ENCODE data around the gene STX3.
"Not testable (repeated sequence)": the region's sequence is repeated elsewhere in the genome, so short reads cannot be mapped to it uniquely, and the experiment has no call there.

The STX3 gene

DNA sequence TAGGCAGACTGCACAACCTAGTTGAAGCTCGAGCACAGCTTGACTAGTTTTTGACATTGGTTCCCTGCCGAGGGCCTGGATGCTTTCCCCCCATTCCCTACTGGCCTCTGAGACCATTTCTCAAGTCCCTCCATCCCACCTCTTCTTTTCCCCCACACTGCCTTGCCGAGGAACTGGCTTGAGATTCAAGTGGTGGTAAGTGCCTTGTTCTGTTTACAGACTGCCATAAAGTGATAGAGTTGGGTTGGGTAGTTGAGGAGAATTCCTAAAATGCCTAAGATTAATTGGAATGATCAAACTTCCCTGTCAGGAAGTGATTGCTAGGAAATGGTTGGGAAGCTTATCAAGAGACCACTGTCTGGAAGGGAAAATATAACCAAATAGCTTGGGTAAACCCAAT is 39.2 kb downstream of the STX3 start:
- no peak for DNase-seq

DNA sequence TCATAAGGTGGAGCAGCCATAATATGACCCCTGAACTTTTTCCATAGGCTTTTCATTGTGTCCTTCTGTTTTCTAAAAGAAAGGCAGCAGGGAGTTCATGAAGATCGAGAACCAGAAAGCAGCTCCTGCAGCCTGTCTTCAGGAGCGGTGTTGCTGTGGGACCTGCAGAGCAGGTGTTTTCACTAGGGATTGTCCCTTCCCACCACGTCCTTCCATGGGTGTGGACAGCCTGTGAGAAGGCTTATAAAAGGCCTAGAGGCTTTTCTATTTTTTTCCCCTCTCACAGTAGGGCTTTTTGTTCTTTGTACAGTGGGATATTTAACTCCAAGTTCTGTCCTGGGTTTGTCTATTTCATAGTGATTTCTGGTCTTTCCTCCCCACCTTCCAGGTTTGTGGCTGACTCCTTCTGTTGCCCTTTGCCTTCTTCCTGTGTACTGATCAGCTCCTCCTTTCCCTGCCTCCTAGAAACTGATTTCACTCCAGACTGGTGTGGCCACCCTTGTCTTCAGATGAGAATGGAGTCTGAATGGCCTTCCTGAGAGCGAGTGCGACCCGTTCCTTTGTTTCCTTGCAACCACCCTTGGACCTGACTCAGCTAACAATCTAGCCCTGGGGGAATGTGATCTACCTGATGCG is 45.3 kb downstream of the STX3 start:
- no peak for DNase-seq

DNA sequence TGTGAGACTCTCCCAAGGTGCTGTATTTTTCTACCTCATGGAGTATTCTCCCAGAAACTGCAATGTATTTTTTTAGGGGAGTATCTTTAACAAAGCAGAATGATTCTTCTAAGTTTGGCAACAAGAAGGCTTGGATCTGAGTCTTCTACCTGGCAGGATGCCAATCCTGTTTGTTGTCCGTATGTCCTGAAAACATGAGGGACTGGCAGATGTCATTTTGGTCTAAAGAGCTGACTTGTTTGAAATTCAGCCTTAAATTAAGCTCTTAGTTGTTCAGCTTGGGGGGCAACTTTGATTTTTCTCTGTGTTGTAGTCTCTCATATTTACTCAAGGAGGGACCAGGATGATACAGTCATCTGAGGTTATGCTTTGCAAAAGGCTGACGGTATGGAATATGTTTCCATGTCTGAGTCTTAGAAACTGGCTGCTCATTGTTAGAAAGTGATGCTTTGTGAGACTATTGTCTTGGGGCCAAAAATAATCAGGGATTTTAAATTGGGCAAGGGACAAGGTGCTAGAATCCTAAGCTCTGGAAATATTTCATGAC is 46.1 kb downstream of the STX3 start:
- DNase-seq: no peak

DNA sequence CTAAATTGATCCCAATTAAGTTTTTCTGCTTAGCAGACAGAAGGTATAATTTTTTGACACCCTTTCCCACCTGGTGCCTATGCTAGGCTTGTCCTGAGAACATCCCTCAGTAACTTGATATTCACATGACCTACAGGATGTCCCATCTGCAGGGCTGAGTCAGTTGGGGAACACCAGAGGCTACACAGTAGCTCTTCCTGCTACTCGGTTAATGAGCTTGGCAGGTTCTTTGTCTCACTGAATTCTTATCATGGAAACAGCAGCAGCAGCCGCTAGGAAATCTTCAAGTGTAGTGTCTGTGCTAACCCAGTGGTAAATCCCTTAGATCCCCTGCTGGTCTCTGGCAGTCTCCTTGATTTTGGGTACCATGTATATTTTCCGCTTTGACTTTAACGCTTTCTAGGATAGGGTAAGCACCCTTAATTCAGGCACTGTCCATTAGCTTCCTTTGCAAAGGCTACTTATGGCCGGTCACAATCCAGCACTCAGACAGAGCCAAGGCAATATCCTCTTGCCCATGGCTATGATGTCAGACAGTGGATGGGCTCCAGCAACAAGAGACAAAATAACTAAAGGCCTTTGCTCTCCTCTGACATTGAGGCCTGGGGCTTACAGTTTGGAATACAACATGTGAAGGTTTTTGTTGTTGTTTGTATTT is 46.9 kb downstream of the STX3 start:
- no peak for DNase-seq

DNA sequence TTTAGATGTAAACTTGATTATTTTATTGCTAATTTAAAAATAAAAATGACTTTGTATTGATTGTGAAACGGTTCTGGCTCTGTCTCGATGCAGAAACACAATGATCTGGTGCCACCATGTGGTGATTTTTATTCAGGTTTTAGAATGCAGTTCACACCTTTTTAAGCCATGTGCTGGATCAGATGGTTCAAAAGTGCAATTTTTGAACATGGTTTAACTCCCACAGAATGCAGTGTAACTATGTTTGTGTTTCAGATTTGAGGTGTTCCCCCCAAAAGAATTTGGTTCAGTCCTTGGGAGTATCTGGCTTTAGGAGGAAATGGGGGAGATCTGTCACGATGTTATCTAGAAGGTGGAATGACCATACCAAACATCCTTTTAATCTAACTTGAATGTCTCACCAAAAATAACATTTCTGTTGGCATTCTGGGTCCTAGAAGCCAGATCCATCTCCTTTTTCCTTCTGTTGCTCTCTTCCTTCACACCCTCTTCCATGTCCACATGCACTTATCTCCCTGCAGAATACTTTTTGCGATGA is 47.5 kb downstream of the STX3 start:
- no peak for DNase-seq

DNA sequence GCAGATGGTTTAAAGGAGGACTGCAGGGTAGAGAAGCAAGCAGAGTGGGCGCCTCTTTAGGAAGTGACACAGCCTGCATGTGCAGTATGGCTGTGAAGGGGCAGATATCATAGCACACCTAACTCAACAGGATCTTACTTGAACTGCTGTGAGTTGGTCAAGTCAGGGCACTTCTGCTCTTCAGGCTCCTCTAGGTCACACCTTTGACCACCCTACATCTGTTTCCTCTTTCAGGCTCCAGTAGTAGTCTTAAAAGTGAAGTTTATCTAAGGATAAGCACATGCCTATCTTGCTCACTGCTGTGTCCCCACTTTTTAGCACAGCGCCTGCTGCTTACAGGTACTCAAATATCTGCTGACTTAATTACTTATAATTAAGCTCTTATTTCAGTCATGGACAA is 48.9 kb downstream of the STX3 start:
- no peak for DNase-seq

DNA sequence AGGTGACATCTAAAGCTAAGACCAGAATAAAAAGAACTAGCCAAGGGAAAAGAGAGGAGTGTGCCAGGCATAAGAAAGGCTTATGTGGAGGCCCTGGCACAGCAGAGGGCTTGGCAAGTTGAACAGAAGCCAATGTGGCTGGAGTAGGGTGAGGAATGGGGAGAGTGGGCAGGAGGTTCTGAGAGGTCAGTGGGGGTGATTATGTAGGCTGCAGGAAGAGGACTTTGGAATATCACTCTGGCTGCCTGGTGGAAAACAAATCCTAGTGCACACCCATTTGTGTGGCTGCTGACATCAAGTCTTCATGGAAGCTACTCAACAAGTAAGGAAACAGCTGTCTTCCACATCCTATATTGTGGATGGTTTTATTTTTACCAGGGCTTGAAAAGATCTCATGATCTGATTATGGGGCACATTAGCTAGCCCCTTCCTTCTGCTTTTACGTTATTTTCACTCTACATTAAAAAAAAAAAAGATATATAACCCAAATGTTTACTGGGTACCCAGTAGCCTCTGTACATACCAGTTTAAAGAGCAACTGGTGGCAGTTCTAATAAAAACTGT is 52.0 kb downstream of the STX3 start:
- DNase-seq: no peak

DNA sequence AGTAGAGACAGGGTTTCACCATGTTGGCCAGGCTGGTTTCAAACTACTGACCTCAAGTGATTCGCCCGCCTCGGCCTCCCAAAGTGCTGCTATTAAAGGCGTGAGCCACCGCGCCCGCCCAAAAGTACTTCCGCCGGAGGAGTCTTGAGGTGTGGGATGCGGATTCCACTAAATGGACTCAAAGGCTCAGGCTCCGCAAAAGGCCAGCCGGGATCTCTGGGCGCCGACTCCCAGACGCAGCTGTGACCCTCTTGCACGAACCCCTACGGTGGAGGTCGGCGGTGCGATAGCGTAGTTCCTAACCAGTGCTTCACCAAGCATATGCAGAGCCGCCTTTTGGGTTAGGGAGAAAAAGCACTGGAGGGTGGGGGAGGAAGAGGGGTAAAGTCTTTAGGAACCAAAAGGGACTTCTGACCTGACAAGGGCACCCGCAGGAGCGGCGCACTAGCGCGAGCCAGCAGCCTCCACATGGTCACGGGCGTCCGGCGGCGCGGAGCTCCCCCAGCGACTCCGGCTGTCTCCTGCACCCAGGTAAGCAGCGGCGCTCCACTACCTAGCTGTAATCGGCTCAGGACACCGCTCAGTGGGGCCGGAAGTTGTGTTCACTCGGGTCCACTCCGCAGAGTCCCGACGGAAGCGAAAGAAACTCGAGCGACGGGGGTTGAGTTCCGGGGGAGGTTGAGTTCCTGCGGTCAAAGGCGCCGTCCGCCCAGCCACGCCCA is 55.2 kb downstream of the STX3 start, which contains the start of gene MRPL16:
MRPL16 (minus strand) TSS at position 590 of the 722 bp plus-strand sequence; CDS start at position 470, 120 bp downstream.
- peak; percentile 42 for DNase-seq

DNA sequence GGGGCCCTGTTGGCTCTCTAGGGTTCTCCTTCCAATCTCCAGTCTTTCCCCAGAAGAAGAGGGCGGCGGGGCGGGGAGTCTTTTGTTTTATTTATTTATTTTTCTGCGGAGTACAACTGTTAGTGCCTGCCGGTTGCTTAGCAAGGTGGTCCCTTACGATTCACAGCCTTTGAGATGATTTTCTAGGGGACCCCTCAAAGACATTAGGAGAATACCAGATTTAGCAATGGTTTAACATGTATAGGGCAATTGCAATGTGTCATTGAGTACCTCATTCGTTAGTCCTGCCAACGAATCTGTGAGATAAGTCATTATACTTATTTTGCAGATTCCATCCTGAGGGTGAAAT is 55.7 kb downstream of the STX3 start:
- no peak for DNase-seq

DNA sequence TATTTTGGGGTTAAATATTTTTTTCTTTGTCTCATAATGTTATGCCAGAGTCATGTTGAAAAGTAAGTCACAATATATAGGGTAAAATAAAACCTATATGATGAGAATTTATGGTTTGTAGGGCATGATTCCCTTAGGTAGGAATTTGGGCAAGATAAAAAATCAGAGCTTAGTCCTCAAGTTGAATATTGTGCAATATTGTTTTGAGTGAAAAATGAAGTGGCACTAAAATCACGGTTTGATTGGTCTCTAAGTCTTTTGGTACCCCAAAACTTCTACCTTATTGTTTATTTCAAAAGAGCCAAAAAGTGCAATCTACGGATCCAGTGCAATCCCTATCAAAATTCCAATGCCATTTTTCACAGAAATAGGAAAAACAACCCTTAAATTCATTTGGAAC is 57.0 kb downstream of the STX3 start:
- no peak for DNase-seq

DNA sequence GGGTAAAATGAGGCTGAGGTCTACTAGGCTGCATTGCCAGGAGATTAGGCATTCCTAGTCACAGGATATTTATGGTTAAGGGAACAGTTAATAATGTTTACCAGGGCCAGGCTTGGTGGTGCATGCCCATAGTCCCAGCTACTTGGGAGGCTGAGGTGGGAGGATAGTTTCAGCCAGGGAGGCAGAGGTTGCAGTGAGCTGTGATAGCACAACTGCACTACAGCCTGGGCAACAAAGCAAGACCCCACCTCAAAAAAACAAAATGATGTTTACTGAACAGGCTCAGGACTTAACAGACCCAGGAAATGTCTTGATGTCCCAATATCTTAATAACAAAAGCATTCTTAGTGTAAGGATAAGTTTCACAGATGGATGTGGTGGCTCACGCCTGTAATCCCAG is 58.2 kb downstream of the STX3 start:
- no peak for DNase-seq

DNA sequence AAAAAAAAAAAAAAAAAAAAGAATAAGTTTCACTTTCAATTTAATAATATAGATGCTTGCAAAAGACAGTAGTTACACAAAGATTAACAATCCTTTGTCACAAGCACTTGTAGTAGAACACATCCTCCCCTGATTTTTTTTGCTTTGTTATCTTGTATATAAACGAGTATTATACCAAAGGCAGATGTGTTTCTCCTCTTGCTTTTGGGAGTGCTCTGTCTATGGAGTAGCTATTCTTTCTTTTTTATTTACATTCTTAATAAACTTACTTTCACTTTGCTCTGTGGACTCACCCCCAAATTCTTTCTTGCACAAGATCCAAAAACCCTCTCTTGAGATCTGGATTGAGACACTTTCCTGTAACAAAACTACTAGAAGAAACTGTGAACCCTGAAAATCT is 58.8 kb downstream of the STX3 start:
- no peak for DNase-seq

DNA sequence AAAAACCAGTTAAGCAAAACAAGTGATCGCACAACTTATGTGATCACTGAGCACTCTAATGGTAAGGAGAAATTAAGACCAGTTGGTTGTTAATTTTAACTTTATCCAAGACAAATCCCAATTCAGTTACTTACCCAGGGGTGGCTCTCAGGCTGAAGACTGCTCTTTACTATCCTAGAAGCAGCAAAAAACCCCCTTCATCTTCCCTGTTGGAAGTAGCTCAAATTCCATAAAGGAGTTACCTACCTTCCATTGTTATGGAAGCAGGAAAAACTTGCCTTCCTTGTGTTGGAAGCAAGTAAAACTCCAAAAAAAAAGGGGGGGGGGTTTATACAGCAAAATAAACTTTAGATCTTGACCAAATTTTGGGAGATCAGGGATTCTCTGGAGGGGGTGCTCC is 60.6 kb downstream of the STX3 start:
- DNase-seq: no peak

DNA sequence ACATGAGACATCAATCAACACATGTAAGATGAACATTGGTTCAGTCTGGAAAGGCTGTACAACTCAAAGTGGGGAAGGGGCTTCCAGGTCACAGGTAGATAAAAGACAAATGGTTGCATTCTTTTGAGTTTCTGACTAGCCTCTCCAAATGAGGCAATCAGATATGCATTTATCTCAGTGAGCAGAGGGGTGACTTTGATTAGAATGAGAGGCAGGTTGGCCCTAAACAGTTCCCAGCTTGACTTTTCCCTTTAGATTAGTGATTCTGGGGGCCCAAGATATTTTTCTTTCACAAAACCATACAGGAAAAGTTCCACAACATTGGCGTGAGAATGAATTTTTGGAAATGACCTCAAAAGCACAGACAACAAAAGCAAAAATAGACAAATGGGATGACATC is 61.3 kb downstream of the STX3 start:
- not testable (repeated sequence) for DNase-seq

DNA sequence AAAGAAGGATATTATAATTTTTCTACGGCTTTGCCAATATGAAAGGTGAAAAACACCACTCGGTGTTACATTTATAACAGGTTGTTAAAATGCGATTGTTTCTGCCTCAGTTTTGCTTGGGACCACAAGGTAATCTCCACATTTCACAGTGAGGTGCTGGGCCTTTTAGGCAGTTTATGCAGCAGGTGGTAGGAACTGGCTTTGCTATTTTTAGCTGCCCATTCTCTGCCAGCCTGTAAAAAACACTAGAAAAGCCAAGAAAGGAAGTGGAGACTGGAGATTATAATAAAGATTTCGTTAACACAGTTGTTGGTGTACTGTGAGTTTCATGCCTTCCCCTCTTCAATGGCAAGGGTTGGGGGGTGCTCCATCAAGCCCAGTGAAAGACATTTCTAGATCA is 63.4 kb downstream of the STX3 start:
- no peak for DNase-seq

DNA sequence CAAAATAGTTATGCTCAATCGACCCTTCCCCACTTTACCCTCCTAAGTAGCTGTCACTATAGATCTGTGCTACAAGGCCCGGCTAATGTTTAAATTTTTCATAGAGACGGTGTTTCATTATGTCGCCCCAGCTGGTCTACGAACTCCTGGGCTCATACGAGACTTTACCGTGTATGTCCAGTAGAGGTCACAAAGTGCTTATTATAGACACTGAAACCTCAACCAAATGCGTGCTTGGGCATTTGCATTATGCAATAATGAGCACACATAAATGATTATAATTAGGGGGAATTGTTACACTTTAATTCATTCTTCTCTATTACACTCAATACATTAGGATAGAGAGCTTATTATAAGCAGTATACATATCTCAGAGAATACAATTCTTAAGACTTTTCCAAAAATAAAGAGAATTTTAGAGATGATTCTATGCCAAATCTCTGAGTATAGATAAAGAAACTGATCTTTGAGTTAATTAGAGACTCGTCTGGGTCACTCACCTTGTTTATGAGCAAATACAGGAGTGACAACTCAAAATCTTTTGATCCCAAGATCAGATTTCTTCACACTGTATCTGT is 67.9 kb downstream of the STX3 start:
- DNase-seq: no peak

DNA sequence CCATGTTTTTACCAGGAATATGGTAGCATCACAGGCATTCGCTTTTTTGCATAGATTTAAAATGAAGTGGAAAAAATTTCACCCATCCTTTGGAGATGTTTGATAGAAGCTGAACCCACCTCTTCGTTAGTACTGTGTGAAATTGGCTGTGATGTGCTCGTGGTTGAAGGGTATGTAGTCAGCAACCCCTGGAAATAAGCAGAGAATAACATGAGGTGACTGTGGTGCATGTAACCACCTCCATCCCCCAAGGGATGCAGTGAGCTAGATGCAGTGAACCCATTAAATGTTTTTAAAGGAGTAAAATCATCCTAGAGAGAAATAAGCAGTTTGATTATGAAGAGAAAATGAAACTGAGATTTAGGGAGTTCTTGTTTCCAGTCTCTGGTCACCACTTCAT is 74.2 kb downstream of the STX3 start:
- no peak for DNase-seq

DNA sequence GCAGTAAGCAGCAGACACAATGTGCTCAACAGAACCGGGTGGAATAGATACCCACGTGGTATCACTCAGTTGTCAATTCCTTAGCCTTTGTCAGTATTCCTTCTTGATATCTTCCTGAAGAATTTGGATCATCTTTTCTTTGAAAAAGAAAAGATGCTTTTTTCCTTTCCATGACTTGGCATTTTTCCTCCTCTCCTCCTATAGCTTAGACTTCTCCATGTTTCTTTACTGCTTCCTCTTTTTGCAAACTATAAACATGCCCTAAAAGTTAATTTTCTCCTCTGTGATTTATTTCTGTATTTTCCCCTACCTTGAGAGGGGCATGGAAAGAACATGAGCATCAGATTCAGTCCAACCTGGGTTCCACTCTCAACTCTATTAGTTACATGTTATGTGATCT is 78.4 kb downstream of the STX3 start:
- DNase-seq: no peak

DNA sequence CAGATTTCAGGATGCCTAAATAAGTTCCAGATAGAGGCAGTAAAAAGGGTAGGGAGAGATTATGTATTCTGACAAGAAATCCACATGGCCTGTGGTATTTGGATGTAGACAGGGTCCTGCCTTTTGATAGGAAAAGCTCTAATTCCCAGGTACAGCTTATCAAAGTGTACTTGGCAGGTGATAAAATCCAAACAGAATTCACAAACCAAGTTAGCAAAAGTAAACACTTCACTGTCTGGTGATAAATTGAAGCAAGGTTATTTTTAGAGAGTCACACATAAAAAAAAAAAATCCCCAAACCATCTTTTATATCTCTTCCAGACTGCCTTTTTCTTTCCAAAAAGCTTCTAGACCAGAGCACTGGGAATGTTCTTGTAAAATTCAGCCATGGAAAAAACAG is 84.4 kb downstream of the STX3 start:
- no peak for DNase-seq

DNA sequence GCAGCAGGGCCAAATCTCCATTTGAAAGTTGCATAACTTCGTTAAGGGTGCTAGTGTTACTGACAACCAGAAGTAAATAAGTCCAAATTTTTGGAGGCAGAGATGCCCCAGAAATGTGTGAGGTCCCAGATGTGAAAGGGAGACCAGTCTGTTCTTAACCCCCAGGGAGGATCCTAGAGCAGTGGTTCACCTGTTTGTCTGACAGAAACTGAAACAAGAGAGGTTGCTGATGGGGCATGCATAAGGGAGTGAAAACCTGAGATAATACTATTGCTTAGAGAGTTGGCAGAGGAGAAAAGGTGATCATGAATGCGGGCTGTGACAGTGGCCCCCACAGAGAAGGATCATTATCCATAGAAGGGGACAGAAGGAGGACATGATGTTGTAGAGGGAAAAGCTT is 86.3 kb downstream of the STX3 start:
- no peak for DNase-seq

DNA sequence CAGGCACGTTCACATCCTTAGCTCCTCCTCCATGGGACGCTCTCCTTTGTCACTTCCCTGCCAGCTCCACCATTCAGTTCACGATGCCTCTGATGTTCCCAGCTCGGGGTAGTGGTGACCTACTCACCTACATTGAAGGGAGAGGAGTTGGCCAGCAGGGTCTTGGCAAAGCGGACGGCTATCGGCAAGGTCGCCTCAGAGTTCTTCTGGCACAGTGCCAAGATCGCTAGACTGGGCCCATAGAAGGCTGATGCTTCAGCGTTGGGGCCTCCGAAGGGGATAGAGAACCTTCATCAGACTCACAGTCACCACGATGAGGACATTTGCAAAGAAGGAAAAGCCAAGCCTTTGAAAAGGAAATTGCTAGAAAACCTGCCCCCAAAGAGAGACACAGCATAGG is 87.1 kb downstream of the STX3 start:
- DNase-seq: no peak

DNA sequence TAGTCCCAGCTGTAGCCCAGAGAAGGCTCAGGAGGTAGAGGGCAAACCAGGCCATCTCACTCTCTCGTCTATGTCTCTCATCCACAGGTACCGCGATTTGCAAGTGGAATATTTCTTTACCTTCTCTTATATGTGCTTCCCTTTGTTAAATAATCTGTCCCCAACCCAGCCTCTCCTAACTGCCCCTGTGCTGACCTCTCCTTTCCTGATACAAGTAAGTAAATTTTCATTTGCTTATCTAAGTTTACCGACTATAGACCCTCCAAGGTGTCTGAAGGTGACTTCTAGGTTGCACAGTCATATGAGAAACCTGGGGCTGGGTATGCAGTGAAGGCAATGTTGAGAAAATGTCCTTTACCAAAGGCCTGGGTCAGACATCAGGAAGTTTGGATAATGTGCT is 90.2 kb downstream of the STX3 start, which contains the start of gene CBLIF:
CBLIF (minus strand) TSS at position 101 of the 400 bp plus-strand sequence; CDS start at position 55, 46 bp downstream.
- no peak for DNase-seq

DNA sequence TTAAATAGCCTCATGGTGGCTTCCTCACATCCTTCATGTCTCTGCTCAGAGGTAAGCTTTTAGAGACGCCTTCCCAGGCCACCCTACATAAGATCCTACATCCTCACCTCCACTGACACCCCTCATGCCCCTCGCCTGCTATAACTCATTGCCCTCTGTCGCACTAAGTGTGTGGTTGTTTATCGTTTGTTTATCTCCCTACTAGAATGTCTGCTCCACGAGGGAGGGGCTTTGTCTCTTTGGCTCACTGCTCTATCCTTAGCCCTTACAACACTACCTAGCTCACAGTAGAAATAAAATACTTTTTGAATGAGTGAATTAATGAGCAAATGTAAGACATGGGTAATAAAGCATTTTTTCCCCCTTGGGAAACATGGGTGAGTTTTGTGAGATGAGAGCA is 91.4 kb downstream of the STX3 start:
- DNase-seq: no peak

Data from NCI-H1436 treated with DMSO at 0.1 percent for 48 hours (cell line).